Effector CD8-positive, alpha-beta T cell (primary cell): ENCODE data around the gene LPP.

Experiments used
- DNase-seq: peaks from one replicate; lab custom pipeline; 2025; lab: John Stamatoyannopoulos, UW

LPP gene

GRCh38 chr3:188272481-188273372 is 118.8 kb downstream of the LPP start:
- no peak for DNase-seq

- no peak for DNase-seq
These were observed 120.4 kb downstream of the LPP start for GRCh38 chr3:188274249-188274915.

- no peak for DNase-seq
These were observed 122.4 kb downstream of the LPP start for GRCh38 chr3:188276375-188276774.

GRCh38 chr3:188278717-188279324 is 124.9 kb downstream of the LPP start:
- DNase-seq = no peak

GRCh38 chr3:188279502-188280335 is 125.8 kb downstream of the LPP start:
- DNase-seq = no peak

GRCh38 chr3:188280627-188281026 is 126.7 kb downstream of the LPP start:
- DNase-seq = no peak

GRCh38 chr3:188282871-188283270 is 128.9 kb downstream of the LPP start:
- no peak for DNase-seq

GRCh38 chr3:188283347-188283746 is 129.4 kb downstream of the LPP start:
- no peak for DNase-seq

GRCh38 chr3:188284455-188285212 is 130.7 kb downstream of the LPP start:
- no peak for DNase-seq

- no peak for DNase-seq
These were observed 132.1 kb downstream of the LPP start for GRCh38 chr3:188286087-188286513.

- no peak for DNase-seq
These were observed 133.4 kb downstream of the LPP start for GRCh38 chr3:188287339-188287738.

- DNase-seq = no peak
These were observed 134.0 kb downstream of the LPP start for GRCh38 chr3:188287762-188288505.

- DNase-seq = no peak
These were observed 138.3 kb downstream of the LPP start for GRCh38 chr3:188292251-188292650.

- DNase-seq = no peak
These were observed 138.9 kb downstream of the LPP start for GRCh38 chr3:188292827-188293226.

GRCh38 chr3:188294113-188294512 is 140.2 kb downstream of the LPP start:
- no peak for DNase-seq

GRCh38 chr3:188294823-188295487 is 141.0 kb downstream of the LPP start:
- no peak for DNase-seq

GRCh38 chr3:188295876-188296275 is 141.9 kb downstream of the LPP start:
- no peak for DNase-seq

- DNase-seq = no peak
These were observed 143.0 kb downstream of the LPP start for GRCh38 chr3:188296761-188297612.

GRCh38 chr3:188298585-188298984 is 144.6 kb downstream of the LPP start:
- no peak for DNase-seq
